Stimulated activated CD8-positive, alpha-beta memory T cell treated with anti-CD3 and anti-CD28 coated beads, Interleukin-2, amount 100 ng/mL, for 1 hour (primary cell): ENCODE measurements around the gene ENTR1.

Source experiments
- DNase-seq, 2 donors: peaks; one replicate each; pipeline ENCODE4 v3.0.0-alpha.2; 2020; ENCODE audit warnings: low read depth in 2 of 2

ENTR1 gene

DNA sequence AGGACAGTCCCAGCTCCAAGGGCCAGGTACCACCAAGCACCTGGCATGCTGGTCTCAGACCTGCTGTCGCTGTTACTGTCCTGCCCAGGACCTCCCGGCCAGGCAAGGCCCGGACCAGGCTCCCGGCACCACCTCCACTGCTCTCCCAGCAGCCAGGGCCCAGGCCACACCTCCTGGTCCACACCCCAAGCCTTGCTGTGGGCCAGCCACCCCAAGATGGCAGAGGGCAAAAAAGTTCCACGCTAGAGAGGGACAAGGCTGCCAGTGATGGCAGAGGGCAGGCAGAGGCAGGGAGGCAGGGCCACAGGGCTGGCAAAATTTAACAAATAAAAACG is 48.0 kb downstream of the ENTR1 start:
- no peak for DNase-seq

DNA sequence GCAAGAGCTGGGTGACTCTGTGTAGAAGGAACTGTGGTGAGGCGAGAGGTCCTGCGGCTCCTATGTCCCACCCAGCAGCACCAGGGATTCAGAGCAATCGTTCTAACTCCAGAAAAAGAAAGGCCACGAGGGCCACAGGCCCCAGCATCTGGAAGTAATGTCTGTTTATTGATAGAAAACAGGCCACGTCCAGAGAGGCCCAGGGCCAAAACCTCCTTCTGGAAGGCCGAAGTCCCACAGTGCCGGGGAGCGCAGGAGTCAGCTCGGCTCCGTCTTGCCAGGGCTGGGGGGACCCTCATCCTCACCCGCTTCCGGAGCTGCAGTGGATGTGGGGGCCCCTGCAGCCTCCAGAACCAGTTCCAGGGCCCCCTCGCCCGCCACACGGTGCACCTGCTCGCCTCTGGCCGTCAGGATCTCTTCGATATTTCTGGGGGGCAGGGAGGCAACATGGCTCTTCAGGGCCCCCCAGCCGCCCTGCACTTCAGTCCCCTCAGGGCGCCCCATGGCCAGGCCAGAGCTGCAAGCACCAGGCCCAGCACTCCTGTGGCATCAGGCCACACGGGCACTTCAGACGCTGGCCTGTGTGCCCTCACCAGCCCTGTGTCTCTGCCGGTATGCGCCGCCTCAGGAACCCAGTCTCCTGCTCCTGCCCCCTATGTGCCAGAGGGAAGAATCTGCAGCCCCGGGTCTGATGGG is 48.5 kb downstream of the ENTR1 start:
- no peak for DNase-seq

DNA sequence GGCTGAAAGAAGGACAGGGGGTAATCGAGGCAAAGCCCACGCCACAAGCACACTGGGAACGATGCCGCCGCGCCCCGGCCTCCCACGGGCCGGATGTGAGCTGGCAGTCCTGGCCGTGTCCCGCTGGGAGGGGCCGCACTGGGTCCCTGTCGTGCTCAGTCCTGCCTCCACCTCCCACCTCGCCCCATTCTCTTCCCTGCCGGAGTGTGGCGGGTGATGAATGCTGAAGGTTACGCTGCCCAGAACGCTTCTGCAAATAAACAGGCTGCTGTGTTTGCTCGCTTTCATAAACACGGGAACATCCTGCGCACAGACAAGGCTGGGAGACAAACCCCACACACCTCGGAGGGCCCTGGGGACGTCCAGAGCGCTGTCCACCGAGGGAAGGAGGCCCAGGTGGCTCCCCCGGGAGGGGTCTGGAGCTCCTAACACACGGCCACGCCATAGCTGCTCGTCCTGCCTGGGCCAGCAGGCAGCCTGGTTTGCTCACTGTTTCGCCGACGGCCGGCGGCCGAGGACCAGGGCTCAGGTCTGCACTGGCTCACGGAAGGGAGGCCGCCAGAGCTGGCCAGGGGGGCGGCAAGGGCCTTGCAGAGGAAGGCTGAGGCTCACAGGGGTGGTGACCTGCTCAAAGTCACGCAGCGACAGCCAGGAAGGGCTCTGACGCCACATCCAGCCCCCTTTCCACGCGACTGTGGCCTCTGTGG is 49.2 kb downstream of the ENTR1 start:
- DNase-seq = no peak

DNA sequence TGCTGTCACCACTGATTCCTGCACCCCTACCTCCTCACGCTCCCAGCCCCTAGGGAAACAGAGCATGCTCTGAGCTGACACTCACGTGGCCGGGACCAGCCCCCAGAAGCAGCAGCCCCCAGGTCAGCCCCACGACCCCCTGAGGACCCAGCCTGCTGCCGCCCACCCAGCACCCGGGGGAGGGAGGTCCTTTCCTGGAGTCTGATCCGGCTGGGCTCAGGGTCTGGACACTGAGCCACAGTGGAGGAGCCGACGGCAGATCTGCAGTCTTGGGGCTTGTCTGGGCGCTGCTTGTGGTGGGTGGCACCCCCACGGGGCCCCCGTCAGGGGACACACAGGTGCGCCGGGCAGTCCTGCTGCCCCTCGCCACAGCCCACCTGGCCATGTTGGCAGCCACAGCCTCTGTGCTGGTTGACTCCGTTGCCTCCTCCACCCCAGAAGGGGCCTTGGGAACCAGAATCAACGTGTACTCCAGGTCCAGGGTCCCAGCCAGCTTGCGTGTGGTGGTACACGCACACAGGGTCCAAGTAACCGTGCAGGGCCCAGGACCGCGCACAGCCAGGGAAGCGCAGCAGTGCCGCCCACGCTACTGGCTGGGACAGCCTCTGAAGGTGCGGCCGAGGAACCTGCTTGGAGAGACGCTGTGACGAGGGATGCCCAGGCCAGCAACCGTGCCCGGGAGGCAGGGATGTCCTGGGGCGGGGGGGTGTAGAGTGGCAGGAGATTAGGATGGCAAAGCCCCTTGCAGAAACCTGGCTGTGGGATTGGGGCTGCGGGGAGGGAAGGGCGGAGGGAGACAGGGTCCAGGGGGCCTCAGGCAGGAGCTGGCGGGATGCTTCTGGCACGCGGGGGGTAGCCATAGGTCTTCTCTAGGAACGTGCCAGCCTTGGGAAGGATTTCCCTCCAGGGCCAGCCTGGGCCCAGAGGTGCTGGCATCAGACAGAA is 50.4 kb downstream of the ENTR1 start:
- DNase-seq = no peak

DNA sequence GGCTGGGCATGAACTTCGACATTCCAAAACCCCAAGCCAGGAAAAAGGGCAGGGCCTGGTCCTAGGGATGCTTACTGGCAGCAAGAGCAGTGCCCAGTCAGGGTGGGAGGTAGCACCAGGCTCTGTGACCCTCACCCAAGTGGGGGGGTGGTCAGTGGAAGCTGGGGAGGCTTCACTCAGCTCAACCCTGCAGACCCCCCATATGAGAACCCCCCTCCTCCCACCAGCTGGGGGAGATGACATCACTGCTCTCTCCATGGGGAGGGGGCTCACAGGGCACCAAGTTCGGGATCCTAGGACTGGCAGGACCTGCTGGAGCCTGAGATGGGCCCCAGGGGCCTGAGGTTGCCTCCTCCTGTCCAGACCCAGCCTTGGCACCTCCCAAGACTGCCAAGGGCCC is 51.5 kb downstream of the ENTR1 start:
- no peak for DNase-seq

DNA sequence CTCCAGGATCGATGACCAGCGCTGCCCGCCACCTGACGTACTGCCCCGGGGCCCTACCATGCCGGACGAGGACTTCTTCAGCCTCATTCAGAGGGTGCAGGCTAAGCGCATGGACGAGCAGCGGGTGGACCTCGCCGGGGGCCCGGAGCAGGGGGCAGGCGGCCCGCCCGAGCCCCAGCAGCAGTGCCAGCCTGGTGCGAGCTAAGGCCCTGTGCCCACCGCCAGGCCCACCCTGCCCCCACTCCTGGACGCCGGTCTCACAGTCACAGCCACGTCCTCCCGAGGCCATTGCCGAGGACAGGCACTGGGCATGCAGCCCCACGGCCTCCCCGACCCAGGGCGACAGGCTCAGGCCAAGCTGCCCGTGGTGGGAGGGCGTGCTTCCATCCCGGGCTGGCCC is 52.4 kb downstream of the ENTR1 start:
- DNase-seq = no peak

DNA sequence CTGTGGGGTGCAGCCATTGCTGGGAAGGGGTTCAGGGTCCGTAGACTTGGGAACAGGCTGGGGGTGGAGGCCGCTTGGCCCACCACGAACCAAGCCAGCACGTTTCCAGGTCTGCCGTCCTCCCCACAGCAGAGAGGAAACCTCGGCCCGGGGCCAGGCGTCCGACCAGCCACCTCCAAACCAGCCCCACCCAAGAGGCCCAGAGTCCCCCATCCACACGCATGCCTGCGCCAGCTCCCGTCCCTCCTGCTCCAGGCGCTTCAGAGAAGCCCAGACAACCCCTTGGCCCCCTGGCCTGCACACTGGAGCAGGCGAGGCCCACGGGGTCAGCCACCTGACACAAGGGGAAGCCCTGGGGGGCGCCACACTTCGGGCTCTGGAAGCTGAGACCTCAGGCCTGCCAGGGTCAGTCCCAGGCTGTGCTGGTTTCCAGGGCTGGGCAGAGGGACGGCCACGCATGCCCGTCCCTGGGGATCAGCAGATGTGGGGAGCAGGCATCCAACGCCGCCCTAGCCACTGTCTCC is 53.1 kb downstream of the ENTR1 start:
- no peak for DNase-seq

DNA sequence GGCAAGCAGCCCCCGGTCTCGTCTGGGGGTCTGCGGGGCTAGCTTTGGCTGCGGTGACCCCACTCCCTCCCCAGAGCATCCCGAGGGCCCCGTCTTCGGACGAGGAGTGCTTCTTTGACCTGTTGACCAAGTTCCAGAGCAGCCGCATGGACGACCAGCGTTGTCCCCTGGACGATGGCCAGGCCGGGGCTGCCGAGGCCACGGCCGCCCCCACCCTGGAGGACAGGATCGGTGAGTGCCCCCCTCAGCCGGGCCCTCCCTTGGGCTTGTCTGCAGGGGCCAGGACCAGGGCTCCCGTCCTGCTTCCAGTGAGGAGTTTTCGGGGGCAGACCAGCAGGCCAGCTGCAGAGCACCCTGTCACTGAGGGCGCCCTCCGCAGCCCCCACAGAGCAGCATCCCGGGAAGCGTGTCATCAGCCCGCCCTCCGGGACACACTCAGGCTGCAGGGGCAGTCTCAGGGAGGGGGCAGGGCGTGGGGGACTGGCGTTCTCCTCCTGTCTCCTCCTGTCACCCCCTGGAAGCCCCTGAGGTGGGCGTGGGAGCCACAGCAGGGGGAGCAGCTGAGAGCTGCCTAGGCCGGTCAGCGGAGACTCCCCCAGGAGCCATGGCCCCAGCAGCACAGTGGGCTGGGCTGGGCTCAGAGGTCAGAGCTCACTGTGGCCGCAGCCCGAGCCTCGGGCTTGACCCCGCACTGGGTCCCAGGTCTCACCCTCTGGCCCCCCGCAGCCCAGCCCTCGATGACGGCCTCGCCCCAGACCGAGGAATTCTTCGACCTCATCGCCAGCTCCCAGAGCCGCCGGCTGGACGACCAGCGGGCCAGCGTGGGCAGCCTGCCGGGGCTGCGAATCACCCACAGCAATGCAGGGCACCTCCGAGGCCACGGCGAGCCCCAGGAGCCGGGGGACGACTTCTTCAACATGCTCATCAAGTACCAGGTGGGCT is 54.5 kb downstream of the ENTR1 start:
- DNase-seq = no peak

DNA sequence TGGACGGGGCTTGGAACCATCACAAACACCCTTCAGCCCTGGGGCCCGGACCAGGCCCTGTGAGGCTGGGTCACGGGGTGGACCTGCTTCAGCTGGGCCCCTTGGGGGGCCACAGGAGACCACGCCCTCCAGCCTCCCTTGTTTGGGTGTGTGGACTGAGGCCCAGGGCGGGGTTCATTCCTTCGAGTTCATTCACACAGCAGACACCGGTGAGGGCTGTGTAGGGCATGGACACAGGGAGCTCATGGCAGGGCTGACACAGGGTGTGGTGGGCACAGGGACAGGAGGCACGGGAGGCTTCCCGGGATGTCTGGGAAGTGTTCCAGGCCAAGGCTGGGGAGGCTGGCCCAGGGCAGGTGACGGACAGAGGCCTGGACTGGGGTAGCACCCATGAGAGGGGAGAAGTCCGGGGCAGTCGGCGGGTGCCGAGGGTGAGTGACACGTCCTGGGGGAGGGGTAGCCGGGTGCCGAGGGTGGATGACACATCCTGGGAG is 55.8 kb downstream of the ENTR1 start:
- no peak for DNase-seq

DNA sequence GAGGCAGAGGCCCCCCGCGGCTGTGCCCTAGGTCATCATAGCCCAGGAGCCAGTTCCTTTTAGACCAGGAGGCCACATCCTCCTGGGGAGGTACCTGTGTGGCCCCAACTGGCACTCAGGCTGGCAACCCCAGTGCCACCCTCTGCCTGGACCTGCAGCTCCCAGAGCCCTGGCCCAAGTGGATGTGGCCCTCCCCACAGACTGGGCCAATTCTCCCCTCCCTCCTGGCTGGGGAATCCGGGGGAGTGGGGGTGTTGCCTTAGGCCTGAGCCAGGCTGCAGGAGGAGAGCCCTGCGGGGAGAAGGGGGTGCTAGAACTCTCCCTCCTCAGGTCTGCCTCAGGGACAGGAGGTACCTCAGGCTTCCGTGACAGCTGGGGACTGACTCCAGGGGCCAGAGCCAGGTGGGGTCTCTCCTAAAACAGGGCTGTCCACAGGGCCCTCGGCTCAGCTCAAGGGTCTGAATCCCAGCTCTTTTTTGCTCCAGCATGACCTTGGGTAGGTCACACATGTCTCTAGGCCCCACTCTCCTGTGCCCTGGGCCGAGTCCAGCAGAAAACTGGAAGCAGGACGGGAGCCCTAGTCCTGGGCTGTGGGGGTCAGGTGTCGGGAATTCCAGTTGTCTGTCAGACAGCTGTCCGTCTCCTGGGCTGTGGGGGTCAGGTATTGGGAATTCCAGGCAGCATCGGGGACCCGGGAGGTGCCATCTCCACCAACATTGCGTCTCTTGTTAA is 56.5 kb downstream of the ENTR1 start:
- no peak for DNase-seq

DNA sequence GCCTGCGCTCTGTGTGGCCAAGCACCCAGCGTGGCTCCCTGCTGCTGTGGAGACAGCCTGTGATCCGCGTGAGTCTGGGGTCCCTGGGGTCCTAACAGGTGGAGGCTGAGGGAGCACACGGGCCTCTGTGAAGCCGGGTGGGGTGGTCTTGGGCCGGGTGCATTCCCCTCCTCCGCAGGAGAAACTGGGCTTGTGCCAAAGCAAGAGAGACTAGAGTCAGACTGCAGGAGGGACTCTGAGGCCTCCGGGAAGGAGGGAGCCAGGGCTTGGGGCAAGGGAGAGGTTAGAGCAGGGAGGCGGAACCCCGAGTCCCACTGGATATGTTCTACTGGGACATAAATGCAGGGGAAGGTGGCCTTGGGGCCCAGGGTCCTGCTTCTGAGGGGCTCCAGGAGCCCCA is 57.3 kb downstream of the ENTR1 start:
- no peak for DNase-seq

DNA sequence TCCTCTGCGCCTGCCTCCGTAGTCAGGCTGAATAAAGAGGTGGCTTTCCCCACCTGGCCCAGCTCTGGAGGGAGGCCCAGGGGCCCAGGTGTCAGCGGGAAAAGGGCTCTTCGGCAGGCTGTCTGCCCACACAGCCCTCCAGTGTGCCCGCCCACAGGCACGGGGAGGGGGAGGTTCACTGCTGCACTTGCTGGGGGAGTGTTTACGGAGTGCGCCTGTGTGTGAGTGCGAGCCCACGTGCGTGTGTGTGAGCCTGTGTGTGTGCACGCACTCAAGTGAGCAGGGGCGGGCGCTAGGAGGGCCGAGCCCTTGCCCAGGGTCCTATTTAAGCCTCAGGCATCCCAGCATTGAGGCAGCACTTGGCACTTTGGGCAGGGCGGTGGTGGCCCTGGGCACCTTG is 57.7 kb downstream of the ENTR1 start:
- no peak for DNase-seq
